Skeletal muscle satellite cell (primary cell): ENCODE results near the gene MBOAT2.

ENCODE experiments used
- H3K27me3 ChIP-seq: 2 replicates; pipeline ENCODE4 v1.7.0; 2013; ENCODE audit warnings: low read length; ENCODE audit not compliant: control insufficient read depth, insufficient read depth
- H3K36me3 ChIP-seq: 2 replicates; pipeline ENCODE4 v1.7.0; 2013; ENCODE audit warnings: mild to moderate bottlenecking, control low read depth, low read length; ENCODE audit not compliant: insufficient read depth
- H3K4me1 ChIP-seq: 2 replicates; pipeline ENCODE4 v1.7.0; 2013; ENCODE audit warnings: low read length; ENCODE audit not compliant: control insufficient read depth, insufficient read depth
- H3K4me2 ChIP-seq: 2 replicates; pipeline ENCODE4 v1.7.0; 2013; ENCODE audit warnings: mild to moderate bottlenecking, low read length
- H3K4me3 ChIP-seq: 2 replicates; pipeline ENCODE4 v1.7.0; 2013; ENCODE audit warnings: low read length
- H3K9ac ChIP-seq: 2 replicates; pipeline ENCODE4 v1.7.0; 2013; ENCODE audit warnings: mild to moderate bottlenecking, low read depth, low read length, moderate library complexity
- H3K9me3 ChIP-seq: replicated peaks from 2 replicates; pipeline ENCODE4 v1.7.0; 2013; ENCODE audit warnings: mild to moderate bottlenecking, control low read depth, low read length

Gene MBOAT2

DNA sequence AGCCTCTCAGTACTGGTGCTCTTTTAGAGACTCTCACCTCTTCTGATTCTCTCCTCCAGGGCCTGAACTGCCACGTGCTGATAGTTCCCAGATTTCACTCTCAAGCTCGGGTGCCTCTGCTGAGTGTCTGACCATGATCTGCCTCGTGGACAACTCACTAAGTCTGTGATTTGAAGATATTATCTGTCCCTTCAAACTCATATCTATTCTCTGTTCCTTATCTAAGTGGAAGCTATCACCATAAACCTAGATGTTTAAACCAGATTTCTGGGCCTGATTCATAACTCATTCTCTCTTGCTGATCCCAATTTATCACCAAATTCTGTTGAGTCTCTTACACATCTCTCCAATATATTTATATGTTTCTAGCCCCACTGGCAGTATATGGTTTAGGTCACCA, 136.1 kb downstream of the MBOAT2 start:
- Histone ChIP-seq H3K27me3 (no peaks in the 10 kb centered on the region), H3K4me2 (no peak overlapping the region), H3K9me3 (no peaks in the 10 kb centered on the region), H3K9ac (no peak overlapping the region), H3K4me3 (no peak overlapping the region), H3K36me3 (peaks cover 4% of the 10 kb centered on the region), H3K4me1 (no peaks in the 10 kb centered on the region)

DNA sequence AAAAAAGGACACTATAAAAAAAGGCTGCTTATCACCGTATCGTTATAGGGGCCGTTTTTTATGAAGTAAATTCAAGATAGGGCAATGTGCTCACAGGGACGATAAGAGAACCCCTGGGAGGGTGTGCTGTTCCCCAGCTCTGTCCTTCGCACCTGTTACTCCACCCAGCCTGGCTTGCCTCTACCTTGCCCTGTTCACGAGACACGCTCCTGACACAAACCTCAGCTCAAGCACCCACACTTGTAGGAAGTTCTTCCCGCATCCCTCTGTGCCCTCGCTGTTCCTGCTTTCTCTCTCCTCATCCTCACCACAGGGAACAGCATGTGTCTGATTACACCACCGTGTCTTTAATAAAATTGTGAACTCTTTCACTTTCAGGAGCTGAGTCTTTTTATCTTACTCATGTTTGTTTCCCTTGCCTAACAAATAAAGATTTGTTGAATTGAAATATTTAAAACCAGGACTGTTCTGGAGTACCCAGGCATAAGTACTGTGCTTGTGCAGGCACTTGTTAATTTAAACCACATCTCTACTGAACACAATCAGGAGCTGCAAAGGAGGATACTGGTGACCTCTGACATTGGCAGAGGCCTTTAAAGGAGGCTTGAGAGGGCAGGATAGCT, 140.0 kb downstream of the MBOAT2 start:
- H3K9ac ChIP-seq: no peak overlapping the region
- no peaks in the 10 kb centered on the region for H3K9me3 ChIP-seq
- H3K4me2 ChIP-seq: no peak overlapping the region
- no peaks in the 10 kb centered on the region for H3K4me1 ChIP-seq
- H3K36me3 ChIP-seq: peaks cover 4% of the 10 kb centered on the region
- no peak overlapping the region for H3K4me3 ChIP-seq
- H3K27me3 ChIP-seq: no peaks in the 10 kb centered on the region

DNA sequence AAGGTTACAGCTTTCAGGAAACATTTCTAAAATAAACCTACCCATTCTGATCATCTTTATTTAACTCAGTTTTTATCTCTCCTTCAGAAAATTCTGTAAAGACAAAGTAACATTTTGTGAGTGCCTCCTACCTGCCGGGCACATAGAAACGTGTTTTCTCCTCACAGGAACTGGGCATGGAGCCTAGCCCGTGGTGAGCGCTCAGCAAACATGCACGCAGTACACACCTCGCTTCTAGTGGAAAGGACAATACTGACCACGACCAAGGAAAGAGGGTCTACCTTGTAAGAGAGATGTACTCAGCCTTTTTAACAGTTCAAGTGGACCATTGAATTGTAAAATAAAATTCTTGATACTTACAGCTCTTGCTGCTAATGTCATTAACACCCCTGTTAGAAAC, 141.3 kb downstream of the MBOAT2 start:
- no peak overlapping the region for H3K4me3 ChIP-seq
- no peaks in the 10 kb centered on the region for H3K4me1 ChIP-seq
- H3K9me3 ChIP-seq: no peaks in the 10 kb centered on the region
- H3K36me3 ChIP-seq: peaks cover 3% of the 10 kb centered on the region
- H3K27me3 ChIP-seq: no peaks in the 10 kb centered on the region
- no peak overlapping the region for H3K4me2 ChIP-seq
- no peak overlapping the region for H3K9ac ChIP-seq

DNA sequence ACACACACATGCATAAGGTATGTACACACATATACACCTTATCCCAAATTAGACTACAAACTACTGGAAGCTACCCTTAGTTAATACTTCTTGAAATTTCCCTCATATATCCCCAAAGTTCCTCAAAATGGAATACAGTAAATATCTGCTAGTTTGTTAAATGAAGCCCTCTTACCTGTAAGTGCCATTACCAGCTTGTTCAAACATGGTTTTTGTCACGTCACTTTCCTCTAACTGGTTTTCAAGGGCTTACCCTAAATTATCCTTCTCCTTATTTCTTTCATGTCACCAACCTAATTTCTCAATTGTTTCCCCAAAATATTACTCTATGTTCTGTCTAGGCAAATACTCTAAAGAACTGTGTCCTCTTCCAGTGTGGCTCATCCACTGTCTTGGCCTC, 141.7 kb downstream of the MBOAT2 start:
- Histone ChIP-seq H3K4me2 (no peak overlapping the region), H3K9me3 (no peaks in the 10 kb centered on the region), H3K27me3 (no peaks in the 10 kb centered on the region), H3K36me3 (no peaks in the 10 kb centered on the region), H3K4me1 (no peaks in the 10 kb centered on the region), H3K4me3 (no peak overlapping the region), H3K9ac (no peak overlapping the region)

DNA sequence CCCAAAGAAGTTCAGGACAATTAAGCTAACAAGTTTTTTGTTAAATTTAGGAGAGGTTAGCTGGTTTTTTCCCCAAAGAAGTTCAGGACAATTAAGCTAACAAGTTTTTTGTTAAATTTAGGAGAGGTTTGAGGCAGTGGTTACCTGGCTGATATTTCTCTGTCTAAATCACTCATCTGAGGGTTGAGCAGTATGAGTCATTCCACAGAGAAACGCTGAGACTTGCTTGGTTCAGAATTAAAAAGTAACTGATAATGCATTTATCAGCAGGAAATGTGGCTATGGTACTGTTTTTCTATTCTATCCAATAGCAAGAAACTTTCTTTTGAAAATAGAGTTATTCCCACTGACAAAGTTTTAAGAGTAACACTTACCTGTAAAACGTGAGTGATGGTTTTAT, 143.2 kb downstream of the MBOAT2 start:
- H3K27me3 ChIP-seq: no peaks in the 10 kb centered on the region
- H3K4me2 ChIP-seq: no peak overlapping the region
- no peak overlapping the region for H3K9ac ChIP-seq
- H3K36me3 ChIP-seq: no peaks in the 10 kb centered on the region
- no peaks in the 10 kb centered on the region for H3K4me1 ChIP-seq
- H3K9me3 ChIP-seq: no peaks in the 10 kb centered on the region
- no peak overlapping the region for H3K4me3 ChIP-seq

DNA sequence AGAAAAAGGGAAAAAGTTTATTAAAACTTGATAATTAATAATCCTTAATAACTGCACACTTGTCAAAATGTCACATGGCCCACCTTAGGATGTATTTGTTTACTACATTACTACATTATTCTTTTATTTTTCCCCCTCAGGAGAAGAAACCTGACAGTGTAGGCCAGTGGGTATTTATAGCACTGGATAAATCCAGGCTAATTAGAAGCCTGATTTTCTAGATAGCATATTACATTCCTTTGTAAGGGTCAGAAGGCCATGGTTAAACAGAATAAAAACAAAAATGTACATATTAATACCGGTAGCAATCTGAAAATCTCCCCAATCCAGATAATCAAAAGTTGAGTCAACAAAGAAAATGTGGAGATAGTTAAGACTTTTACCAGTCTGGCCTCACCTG, 144.6 kb downstream of the MBOAT2 start:
- Histone ChIP-seq H3K4me3 (no peak overlapping the region), H3K4me2 (no peak overlapping the region), H3K36me3 (no peaks in the 10 kb centered on the region), H3K9ac (no peak overlapping the region), H3K9me3 (no peaks in the 10 kb centered on the region), H3K4me1 (no peaks in the 10 kb centered on the region), H3K27me3 (no peaks in the 10 kb centered on the region)

DNA sequence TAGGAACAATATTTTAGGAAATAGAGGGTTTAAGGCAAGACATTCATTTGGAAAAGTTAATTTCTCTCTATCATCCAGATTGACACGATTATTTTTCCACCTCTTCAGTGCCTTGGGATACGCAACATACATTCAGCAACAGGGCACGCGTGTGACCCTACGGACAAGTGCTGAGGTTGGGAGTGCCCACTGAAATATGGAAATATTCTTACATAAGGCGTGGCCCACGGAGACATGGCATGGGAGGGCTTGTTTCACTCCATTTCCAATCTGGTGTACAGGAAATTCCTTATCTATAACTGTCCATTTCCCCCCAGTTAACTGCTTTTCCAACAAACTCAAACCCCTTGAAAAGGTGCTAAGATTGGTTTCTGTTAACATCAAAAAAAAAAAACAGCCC, 145.2 kb downstream of the MBOAT2 start:
- Histone ChIP-seq H3K9ac (no peak overlapping the region), H3K27me3 (no peaks in the 10 kb centered on the region), H3K4me2 (no peak overlapping the region), H3K9me3 (no peaks in the 10 kb centered on the region), H3K36me3 (no peaks in the 10 kb centered on the region), H3K4me3 (no peak overlapping the region), H3K4me1 (no peaks in the 10 kb centered on the region)

DNA sequence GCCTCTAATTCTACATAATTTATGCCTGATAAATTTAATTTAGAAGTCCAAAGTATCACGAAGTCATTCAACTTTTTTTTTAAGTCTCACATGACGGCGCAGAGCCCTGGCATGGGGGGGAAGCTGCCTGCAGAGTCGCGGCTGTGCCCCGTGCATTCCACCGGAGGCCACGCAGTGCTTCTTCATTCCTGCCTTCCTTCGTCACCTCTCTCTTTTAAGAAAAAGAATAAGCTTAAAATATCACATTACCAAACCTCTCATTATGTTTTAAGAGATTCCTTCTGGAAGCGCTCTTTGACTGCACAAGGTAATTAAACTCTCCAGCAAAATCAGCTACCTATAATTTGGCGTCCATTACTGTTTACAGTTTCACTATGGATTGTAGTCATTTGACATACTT, 145.8 kb downstream of the MBOAT2 start:
- Histone ChIP-seq H3K36me3 (no peaks in the 10 kb centered on the region), H3K4me3 (no peak overlapping the region), H3K27me3 (no peaks in the 10 kb centered on the region), H3K9ac (no peak overlapping the region), H3K4me2 (no peak overlapping the region), H3K9me3 (no peaks in the 10 kb centered on the region), H3K4me1 (no peaks in the 10 kb centered on the region)

DNA sequence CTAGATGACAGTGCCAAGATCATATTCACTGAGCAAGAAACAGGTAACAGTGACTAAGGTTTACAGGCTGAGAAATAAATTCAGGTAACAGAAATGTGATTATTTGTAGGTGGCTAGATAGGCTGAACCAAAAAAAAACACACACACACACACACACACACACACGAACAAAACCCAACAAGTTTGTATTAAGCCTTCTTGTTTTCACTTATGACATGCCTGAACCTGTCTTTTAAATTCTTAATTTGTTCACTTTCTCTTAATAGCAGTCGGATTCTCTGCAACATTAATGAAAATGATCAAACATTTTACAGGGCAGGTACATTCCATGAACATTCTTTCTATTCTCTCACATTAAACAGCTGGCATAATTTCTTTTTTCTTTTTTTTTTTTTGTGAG, 147.3 kb downstream of the MBOAT2 start:
- Histone ChIP-seq H3K9ac (no peak overlapping the region), H3K4me3 (no peak overlapping the region), H3K36me3 (no peaks in the 10 kb centered on the region), H3K27me3 (no peaks in the 10 kb centered on the region), H3K4me1 (no peaks in the 10 kb centered on the region), H3K9me3 (no peaks in the 10 kb centered on the region), H3K4me2 (no peak overlapping the region)

DNA sequence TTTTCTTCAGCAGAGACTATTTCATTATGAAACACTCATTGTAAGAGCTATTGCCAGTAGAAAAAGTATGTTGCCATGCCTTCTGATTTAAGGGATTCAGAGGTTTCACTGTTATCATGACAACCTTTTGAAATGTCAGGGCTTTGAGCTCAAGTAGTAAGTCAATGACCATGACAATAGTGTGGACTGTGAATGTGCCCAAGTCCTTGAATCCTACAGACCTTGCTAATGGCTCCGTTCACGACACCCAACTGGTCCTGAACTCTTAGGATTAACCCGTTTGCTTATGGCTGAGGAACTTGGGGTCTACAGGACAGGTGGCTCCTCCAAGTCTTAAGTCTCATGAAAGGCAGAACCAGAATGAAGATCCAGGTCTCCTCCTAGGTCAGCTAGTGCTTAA, 148.5 kb downstream of the MBOAT2 start:
- H3K9ac ChIP-seq: no peak overlapping the region
- no peak overlapping the region for H3K4me3 ChIP-seq
- no peaks in the 10 kb centered on the region for H3K4me1 ChIP-seq
- H3K36me3 ChIP-seq: no peaks in the 10 kb centered on the region
- H3K9me3 ChIP-seq: no peaks in the 10 kb centered on the region
- H3K4me2 ChIP-seq: no peak overlapping the region
- H3K27me3 ChIP-seq: no peaks in the 10 kb centered on the region

DNA sequence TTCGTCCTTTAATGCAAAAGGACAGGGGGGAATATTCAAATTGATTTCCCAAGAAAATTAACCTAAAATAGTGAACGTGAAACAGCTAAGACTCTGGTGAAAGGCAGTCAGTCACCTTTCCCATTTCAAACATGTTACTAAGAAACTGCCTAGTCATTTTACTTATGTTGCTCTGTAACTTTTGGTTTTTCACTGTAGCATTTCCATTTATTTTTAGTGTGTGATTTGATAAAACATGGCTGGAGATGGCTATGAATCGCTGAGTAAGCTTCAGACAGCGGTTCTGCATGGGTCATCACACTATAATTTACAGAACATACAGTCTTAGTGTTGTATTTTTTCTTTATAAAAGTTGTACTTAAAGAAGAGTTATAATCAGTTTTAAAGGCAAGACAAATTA, 150.1 kb downstream of the MBOAT2 start:
- peaks cover 2% of the 10 kb centered on the region for H3K4me1 ChIP-seq
- no peak overlapping the region for H3K9ac ChIP-seq
- no peaks in the 10 kb centered on the region for H3K27me3 ChIP-seq
- no peak overlapping the region for H3K4me3 ChIP-seq
- H3K36me3 ChIP-seq: no peaks in the 10 kb centered on the region
- H3K9me3 ChIP-seq: no peaks in the 10 kb centered on the region
- H3K4me2 ChIP-seq: no peak overlapping the region

DNA sequence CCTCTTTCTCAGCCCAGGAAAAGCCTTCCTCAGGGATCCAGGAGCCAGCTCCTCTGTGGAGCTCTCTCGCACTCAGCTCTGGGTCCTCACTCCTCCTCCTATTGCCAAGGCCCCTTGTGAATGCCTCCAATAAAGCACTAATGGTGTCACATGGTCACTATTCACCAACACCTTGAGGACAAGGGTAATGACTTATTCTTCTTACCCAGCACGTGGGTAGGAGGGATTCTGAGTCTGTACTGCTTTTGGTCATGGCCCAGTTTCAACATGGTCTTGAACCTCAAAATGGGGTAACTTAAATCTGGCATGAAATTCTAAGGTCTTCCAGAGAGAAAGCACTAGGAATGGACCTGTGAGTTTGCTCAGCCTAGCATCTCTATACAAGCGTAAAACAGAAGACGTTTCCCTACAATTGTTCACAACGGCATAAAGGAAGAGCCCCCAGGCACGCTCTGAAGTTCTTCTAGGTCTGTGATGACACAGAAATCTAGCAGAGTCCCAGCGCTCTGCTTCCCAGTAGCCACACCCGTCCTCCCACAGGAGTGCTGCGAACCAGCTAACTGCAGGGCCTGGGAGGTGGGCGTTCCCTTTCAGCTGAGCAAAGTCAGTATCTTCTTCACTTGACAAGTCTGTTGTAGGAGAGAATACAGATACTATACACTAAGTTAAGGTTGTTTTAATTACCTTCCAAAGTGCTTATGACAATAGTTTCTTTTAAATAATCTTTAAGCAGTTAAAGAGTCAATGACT, 151.5 kb downstream of the MBOAT2 start:
- Histone ChIP-seq H3K4me3 (no peak overlapping the region), H3K36me3 (no peaks in the 10 kb centered on the region), H3K4me1 (peaks cover 2% of the 10 kb centered on the region), H3K9ac (no peak overlapping the region), H3K27me3 (no peaks in the 10 kb centered on the region), H3K9me3 (no peaks in the 10 kb centered on the region), H3K4me2 (no peak overlapping the region)
